Ovary (tissue), 9 donors: ENCODE results near the gene PPIF. TPM values are rescaled to one million over a fixed set of nuclear protein-coding genes. Genes with fewer than 3 reads are reported as not detected.

Experiments
- DNase-seq, 5 donors: peaks; one replicate each; pipeline ENCODE4 v3.0.0-alpha.2; 2019 to 2020
- H3K27ac ChIP-seq, 2 donors: fragments of 200-600 bp; one replicate each; pipeline versions ENCODE4 v1.5.1 to v1.8.0; 2019 to 2022
- H3K27me3 ChIP-seq: fragments of 200-600 bp; one replicate; pipeline ENCODE4 v1.8.0; 2022
- H3K36me3 ChIP-seq: fragments of 200-600 bp; sonication (generic); one replicate; pipeline ENCODE4 v1.5.1; 2019
- H3K4me1 ChIP-seq: one replicate; pipeline ENCODE4 v1.8.1; 2013; ENCODE audit warnings: mild to moderate bottlenecking, moderate library complexity; ENCODE audit not compliant: insufficient read depth
- H3K4me3 ChIP-seq: fragments of 200-600 bp; sonication (generic); one replicate; pipeline ENCODE4 v1.5.1; 2017
- H3K9me3 ChIP-seq, 2 donors: fragments of 200-600 bp in 1 of 2; sonication (generic) in 1 of 2; one replicate each; pipeline versions ENCODE4 v1.5.1 to v1.8.1; 2013 to 2019; ENCODE audit warnings: mild to moderate bottlenecking in 1 of 2, moderate library complexity in 1 of 2
- CTCF ChIP-seq, 3 donors: fragments of 450-650 bp in 2 of 3; fragments of 200-600 bp in 1 of 3; IDR thresholded peaks; one replicate each; pipeline versions ENCODE4 v1.5.1 to v1.8.0; 2016 to 2022; ENCODE audit warnings: antibody characterized with exemption in 3 of 3, mild to moderate bottlenecking in 1 of 3
- EP300 ChIP-seq: sonication (generic); formaldehyde crosslinking; IDR thresholded peaks from one replicate; pipeline ENCODE4 v1.6.1; 2017; ENCODE audit warnings: antibody characterized with exemption
- POLR2A ChIP-seq: fragments of 450-650 bp; IDR thresholded peaks from one replicate; pipeline ENCODE4 v1.6.1; 2017; ENCODE audit warnings: antibody characterized with exemption, mild to moderate bottlenecking, moderate library complexity
- WGBS, 3 donors: extraction: QIAGEN DNeasy Blood & Tissue Kit in 1 of 3; methylation state at CpG; one replicate each; pipeline versions ENCODE4 v1.1.5 to v1.1.7; 2013 to 2017; 5-methylcytosine and 5-hydroxymethylcytosine counted together
- intact Hi-C, 4 donors: fragments of 100-400 bp; cut with DNase I; formaldehyde crosslinking; loops; one replicate each; pipeline versions ENCODE4 v1.11.0 to v1.15.1; 2022 to 2023
- polyA plus RNA-seq, 2 donors: library from polyadenylated mRNA; stranded (reverse); fragments of 200-250 nt in 1 of 2; fragments of 350-450 nt in 1 of 2; fragmentation: Illumina TruSeq in 1 of 2; extraction: RNeasy Lipid Tissue Mini Kit (QIAGEN cat#74804) in 1 of 2; gene quantifications; one replicate each; pipeline ENCODE4 v1.2.3, GENCODE V29; 2013 to 2014
- total RNA-seq, 7 donors: library from RNA; depleted of rRNA in 2 of 7; stranded (reverse); fragments of >200 nt in 2 of 7; fragmentation: NEBNext Ultra II Directional in 3 of 7; extraction: Animal tissue kit (Norgen Biotek cat#: 25700) in 3 of 7; gene quantifications; one replicate each; pipeline versions ENCODE4 v1.1.0 to v1.2.4, GENCODE V29; 2016 to 2023
- donor health status: DM: no; HTN: no; CAD: no; lungs with moderate emphysema.
- donor health status: DM: no; HTN: no; CAD: no.
- donor health status: Bipolar disorder and iron deficiency.
- donor health status: DM: yes; HTN: yes; CAD: no.
- donor health status: DM: no; HTN: no; CAD: no.
- donor health status: DM: yes; HTN: yes; CAD: no.

The PPIF gene
- total and polyA plus RNA-seq, 9 donors, result 15.5 to 64.3 (median 32.3) TPM

- no peak for TF ChIP-seq CTCF (IDR thresholded peaks at IDR 0.05)
- no peak for TF ChIP-seq POLR2A
- TF ChIP-seq EP300, result no peak
- intact Hi-C loops, result no loop called here
- H3K27ac ChIP-seq, result no peak overlapping the region
- H3K9me3 ChIP-seq, result no peaks in the 10 kb centered on the region
- H3K36me3 ChIP-seq, result no peaks in the 10 kb centered on the region
- WGBS, 3 donors, result 49 to 67% (median 62%) methylated on average over 11 of the region's 11 CpGs
- H3K27me3 ChIP-seq, result no peaks in the 10 kb centered on the region
- no peak overlapping the region for H3K4me3 ChIP-seq
- peaks cover 14% of the 10 kb centered on the region for H3K4me1 ChIP-seq
- DNase-seq, result no peak
Measured at GRCh38 chr10:79315602-79315920, 31.7 kb upstream of the PPIF start.

- peak in 2 of 5 donors; percentile 19 to 24 for DNase-seq
- H3K4me3 ChIP-seq, result no peak overlapping the region
- no peaks in the 10 kb centered on the region for H3K36me3 ChIP-seq
- H3K9me3 ChIP-seq, result no peaks in the 10 kb centered on the region
- TF ChIP-seq EP300 (no peak), POLR2A (no peak), CTCF (IDR thresholded peaks at IDR 0.05) (no peak)
- peaks cover 14% of the 10 kb centered on the region for H3K4me1 ChIP-seq
- intact Hi-C loops, result no loop called here
- WGBS, 3 donors, result 41 to 52% (median 48%) methylated on average over 13 of the region's 13 CpGs
- no peaks in the 10 kb centered on the region for H3K27me3 ChIP-seq
- peak overlapping the region in 1 of 2 donors; percentile 47 for H3K27ac ChIP-seq
Measured at GRCh38 chr10:79316671-79317431, 30.4 kb upstream of the PPIF start.

- no peaks in the 10 kb centered on the region for H3K9me3 ChIP-seq
- H3K27me3 ChIP-seq, result no peaks in the 10 kb centered on the region
- no peak for TF ChIP-seq POLR2A
- no peak for TF ChIP-seq EP300
- TF ChIP-seq CTCF (IDR thresholded peaks at IDR 0.05), result no peak
- H3K36me3 ChIP-seq, result no peaks in the 10 kb centered on the region
- intact Hi-C loops, result no loop called here
- WGBS, 3 donors, result 90 to 94% (median 91%) methylated on average over 5 of the region's 5 CpGs
- H3K4me1 ChIP-seq, result peaks cover 14% of the 10 kb centered on the region
- H3K4me3 ChIP-seq, result no peak overlapping the region
- DNase-seq, result peak in 1 of 5 donors; percentile 12
- peak overlapping the region in 1 of 2 donors; percentile 59 for H3K27ac ChIP-seq
Measured at GRCh38 chr10:79318369-79318768, 28.9 kb upstream of the PPIF start.

- whole genome bisulfite sequencing, 3 donors, result 82 to 84% (median 82%) methylated on average over 11 of the region's 11 CpGs
- Histone ChIP-seq H3K4me3 (no peak overlapping the region), H3K4me1 (peaks cover 14% of the 10 kb centered on the region), H3K27ac (no peak overlapping the region), H3K9me3 (no peaks in the 10 kb centered on the region), H3K36me3 (no peaks in the 10 kb centered on the region), H3K27me3 (no peaks in the 10 kb centered on the region)
- no peak for DNase-seq
- TF ChIP-seq EP300, result no peak
- no peak for TF ChIP-seq POLR2A
- intact Hi-C loops, result no loop called here
Measured at GRCh38 chr10:79319115-79319771, 28.0 kb upstream of the PPIF start.

GRCh38 chr10:79320316-79320715, 27.0 kb upstream of the PPIF start:
- no peaks in the 10 kb centered on the region for H3K27me3 ChIP-seq
- no peak overlapping the region for H3K27ac ChIP-seq
- no peaks in the 10 kb centered on the region for H3K9me3 ChIP-seq
- H3K36me3 ChIP-seq, result no peaks in the 10 kb centered on the region
- H3K4me1 ChIP-seq, result peaks cover 14% of the 10 kb centered on the region
- WGBS, 3 donors, result 88 to 97% (median 90%) methylated on average over 2 of the region's 2 CpGs
- TF ChIP-seq CTCF (IDR thresholded peaks at IDR 0.05) (no peak), EP300 (no peak), POLR2A (no peak)
- intact Hi-C loops, result no loop called here
- H3K4me3 ChIP-seq, result no peak overlapping the region
- no peak for DNase-seq
